Adrenal gland (tissue), 5 donors: Measurements from ENCODE around the gene GRM8.

ENCODE experiments used
- POLR2A ChIP-seq, 2 donors: fragments of 450-650 bp; IDR thresholded peaks; one replicate each; pipeline ENCODE4 v1.6.1; 2017; ENCODE audit warnings: antibody characterized with exemption in 2 of 2, mild to moderate bottlenecking in 2 of 2, moderate library complexity in 1 of 2
- TF ChIP-seq, protein P1 (sequence below), 6 experiments: fragments of 450-650 bp in 4 of 6; fragments of 200-600 bp in 2 of 6; sonication (generic) in 1 of 6; IDR thresholded peaks; 1 replicate in 5 of 6; 2 replicates in 1 of 6; pipeline versions ENCODE4 v1.5.1 to v1.8.0; 2016 to 2021; ENCODE audit warnings: antibody characterized with exemption in 6 of 6, mild to moderate bottlenecking in 2 of 6, moderate library complexity in 1 of 6
- donor health status: DM: no; HTN: no; CAD: no.

- TF ChIP-seq, protein P1, sequence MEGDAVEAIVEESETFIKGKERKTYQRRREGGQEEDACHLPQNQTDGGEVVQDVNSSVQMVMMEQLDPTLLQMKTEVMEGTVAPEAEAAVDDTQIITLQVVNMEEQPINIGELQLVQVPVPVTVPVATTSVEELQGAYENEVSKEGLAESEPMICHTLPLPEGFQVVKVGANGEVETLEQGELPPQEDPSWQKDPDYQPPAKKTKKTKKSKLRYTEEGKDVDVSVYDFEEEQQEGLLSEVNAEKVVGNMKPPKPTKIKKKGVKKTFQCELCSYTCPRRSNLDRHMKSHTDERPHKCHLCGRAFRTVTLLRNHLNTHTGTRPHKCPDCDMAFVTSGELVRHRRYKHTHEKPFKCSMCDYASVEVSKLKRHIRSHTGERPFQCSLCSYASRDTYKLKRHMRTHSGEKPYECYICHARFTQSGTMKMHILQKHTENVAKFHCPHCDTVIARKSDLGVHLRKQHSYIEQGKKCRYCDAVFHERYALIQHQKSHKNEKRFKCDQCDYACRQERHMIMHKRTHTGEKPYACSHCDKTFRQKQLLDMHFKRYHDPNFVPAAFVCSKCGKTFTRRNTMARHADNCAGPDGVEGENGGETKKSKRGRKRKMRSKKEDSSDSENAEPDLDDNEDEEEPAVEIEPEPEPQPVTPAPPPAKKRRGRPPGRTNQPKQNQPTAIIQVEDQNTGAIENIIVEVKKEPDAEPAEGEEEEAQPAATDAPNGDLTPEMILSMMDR (IDR thresholded peaks at IDR 0.05), result no peak
- no peak for TF ChIP-seq POLR2A (IDR thresholded peaks at IDR 0.05)
Observed at GRCh38 chr7:127252778-127253280, at the start of gene GRM8.
